HG03439 (cell line): ENCODE results near the gene LZTR1.

Experiments used
- ATAC-seq: cut with Tn5 transposase; IDR thresholded peaks from one replicate; pipeline ENCODE4 v1.9.1; 2021; ENCODE audit warnings: mild to moderate bottlenecking, moderate library complexity; ENCODE audit not compliant: unreplicated experiment

LZTR1 gene

DNA sequence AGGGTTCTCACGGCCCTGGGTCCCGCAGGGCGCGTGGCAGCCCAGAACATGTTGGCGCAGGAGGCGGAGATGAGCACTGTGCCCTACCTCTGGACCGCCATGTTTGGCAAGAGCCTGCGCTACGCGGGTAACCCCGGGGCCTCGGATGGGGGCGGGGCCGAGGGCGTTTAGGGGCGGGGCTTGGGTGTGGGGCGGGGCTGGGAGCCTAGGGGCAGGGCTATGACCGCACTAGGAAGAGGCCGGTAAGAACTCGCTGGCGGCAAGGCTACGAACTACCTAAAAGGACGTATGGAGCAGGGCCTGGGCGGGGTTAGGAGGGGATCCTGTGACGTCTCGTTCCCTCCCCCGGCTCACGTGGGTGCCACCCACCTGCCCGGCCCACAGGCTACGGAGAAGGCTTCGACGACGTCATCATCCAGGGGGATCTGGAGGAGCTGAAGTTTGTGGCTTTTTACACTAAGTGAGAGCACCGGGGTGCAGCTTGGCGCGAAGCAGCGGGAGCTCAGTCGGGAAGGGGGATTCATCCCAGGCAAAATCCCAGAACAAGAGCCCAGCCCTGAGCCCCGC is 2.8 kb upstream of the LZTR1 start:
- no peak for ATAC-seq

DNA sequence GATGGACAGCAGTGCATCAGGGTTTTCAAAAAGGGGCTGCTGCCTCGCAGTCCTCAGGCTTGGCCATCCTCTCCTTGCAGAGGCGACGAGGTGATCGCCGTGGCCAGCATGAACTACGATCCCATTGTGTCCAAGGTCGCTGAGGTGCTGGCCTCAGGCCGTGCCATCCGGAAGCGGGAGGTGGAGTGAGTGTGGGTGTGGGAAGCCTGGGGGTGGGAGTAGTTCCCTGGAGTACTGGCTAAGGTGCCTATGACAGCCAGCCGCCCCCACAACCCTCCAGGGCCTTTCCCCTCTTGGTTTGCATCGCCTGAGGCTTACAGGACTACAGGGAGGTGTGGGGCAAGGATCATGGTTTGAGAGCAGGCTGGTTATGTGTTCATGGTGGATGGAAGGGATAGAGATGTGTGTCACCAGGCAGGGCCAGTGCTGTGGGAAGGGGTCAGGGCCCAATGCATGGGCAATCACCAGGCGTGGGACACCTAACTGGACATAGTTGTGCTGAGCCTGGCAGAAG is 2.1 kb upstream of the LZTR1 start:
- no peak for ATAC-seq

DNA sequence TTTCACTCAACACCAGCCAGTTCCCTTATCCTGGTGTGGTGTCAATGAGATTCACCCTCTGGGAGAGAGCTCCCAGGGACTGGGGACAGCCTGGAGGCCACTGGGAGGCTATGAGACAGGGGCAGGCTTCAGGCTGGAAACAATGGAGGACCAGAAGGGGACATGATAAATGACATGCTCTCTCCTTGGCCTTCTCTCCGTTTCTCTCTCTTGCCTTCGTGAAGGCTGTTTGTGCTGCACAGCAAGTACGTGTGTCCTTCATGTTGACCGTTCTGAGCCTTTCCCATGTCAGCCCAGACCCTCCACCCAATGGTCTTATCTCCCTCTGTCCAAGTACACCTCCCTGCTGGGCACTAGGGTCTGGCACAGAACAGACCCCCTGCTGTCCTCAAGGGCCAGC is 1.6 kb upstream of the LZTR1 start:
- ATAC-seq: no peak

DNA sequence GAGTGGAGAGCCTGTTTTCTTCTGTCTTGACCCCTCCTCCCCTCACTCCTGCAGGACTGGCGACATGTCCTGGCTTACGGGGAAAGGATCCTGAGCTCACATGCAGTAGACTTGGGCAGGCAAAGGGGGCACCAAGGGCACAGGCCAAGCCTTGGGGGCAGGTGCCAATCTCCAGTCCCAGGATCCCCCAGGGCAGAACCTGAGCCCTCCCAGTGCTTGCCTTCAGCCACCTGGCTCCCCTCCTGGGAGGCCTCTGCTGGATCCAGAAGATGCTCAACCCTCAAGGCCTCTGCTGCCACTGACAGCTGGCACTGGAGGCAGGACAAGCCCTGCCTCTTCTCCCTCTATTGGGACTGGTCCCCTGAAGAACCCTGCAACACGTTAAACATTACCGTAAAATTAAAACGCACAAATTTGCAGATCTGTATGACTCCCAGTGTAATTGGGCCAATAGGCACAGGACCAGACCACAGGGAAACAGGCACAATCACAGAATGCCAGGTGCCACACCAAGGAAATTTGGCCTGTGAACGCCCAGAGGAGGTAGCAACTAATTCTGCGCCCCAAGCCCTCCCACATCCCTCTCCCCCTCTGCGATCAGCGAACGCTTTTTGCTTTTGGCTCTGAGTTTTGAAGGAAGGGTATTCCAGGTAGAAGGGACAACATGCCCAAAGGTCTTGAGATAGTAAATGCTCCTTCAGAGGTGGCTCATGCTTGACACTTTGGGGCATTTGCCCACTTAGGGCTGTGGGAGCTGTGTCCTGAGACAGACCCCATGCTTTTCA is 967 bp upstream of the LZTR1 start:
- ATAC-seq: no peak

DNA sequence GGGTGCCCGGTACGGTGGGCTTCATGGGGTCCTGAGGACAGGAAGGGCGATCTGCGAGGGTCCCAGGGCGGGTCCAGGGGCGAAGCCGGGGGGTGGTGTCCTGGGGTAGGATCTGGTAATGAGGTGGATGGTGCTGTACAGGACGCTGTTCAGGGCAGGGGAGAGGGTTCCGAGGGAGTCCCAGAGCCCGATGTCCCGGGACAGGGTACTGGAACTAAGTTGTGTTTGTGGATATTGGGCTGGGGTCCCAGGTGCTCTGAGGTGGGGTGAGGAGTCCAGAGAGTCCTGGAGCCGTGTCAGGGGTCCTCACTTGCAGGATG is 426 bp downstream of the LZTR1 start:
- no peak for ATAC-seq

DNA sequence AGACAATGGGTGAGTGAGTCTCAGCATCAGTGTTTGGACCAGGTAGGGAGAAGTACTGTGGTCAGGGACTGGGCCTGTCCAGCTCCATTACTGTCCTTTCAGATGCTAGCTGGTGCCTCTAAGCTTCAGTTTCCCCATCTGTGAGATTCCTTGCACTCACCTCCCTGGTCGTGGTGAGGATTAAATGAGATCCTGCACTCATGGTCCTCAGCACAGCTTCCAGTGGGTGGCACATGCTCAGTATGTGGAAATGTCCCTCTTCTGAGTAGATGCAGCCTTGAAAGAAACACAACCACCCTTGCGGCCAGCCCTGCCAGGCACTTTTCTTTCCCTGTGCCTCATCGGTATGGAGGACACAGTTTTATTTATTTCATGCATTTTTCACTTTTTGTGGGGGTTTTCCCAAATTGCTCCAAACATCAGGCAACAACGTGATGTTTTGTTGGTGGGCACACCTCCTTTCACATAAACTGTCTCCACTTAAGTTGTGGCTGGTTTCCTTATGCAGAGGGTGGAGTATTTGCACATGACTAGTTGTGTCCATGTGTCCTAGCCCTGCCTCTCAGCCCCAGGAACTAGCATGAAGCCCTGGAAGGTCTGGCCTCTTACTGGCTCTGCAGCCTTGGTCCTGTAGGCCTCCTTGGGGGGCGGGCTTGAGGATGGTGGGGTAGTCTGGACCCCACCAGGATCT is 1.1 kb downstream of the LZTR1 start:
- ATAC-seq: no peak

DNA sequence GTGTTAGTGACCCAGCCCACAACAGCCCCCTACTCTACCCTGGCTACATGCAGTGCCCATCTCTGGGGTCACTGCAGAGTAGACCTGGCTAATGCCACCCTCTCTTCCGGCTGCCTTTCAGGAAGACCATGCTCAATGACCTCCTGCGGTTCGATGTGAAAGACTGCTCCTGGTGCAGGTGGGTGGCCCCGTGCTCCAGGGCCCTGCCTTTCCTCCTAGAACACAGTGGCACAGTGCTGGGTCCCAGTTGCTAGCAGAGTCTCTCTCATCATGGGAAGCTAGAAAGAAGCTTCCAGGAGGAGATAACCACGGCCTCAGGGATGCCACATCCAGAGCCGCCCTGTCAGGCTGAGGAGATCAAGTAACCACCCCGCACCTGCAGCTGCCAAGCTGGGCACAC is 3.6 kb downstream of the LZTR1 start:
- no peak for ATAC-seq

DNA sequence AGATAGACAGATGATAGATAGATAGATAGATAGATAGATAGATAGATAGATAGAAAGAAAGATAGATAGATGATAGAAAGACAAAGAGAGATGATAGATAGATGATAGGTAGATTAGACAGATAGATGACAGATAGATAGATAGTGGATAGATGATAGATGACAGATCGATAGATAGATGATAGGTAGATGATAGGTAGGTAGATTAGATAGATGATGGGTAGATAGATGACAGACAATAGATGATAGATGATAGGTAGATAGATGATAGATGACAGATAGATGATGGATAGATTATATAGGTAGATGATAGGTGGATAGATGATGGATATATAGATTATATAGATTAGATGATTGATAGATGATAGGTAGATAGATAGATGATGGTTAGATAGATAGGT is 4.3 kb downstream of the LZTR1 start:
- ATAC-seq: no peak

DNA sequence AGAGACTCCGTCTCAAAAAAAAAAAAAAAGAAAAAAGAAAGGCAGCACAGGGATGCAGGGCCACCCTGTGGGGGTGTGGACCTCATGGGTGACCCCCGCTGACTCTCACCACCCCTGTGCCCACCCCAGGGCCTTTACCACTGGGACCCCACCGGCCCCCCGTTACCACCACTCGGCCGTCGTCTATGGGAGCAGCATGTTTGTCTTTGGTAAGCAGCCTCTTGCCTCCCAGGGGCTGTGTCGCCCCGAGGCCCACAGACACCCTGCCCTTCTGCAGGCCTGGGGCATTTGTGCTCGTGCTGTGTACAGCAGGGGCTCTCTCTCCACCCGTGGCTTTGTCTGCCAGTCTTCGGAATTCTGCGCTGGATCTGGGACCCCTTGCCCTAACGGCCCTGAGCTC is 5.3 kb downstream of the LZTR1 start:
- no peak for ATAC-seq

DNA sequence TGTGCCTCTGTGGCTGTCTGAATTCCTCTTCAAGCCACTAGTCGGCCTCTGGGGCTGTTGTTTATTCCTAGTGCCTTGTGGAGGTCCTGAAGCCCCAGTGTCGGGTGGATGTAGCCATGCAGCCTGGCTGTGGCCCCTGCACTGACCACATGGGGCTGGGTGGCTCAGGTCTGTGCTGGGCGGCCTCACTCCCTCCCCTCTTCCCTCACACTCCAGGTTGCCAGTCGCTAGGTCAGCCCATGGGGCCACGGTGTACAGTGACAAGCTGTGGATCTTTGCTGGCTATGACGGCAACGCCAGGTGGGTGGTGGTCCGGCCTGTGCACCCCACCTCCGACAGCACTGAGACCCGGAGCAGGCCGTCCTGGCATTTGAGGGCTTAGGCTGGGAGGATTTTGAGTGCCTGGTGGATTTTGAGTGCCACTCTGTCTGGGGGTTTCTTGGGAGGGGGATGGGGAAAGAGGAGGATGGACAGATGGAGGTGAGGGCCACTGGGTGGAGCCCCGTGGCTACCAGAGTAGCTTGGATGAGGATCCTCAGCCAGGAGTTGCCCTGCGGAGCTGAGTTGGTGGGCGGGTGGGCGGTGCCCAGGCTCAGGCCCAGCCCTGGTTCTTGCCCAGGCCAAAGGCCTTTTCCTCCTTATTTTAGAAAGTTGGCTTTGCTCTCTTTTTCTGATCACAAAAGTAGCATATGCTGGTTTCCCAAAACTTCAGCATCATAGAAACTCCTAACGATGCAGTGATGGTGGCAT is 6.7 kb downstream of the LZTR1 start:
- ATAC-seq: no peak

DNA sequence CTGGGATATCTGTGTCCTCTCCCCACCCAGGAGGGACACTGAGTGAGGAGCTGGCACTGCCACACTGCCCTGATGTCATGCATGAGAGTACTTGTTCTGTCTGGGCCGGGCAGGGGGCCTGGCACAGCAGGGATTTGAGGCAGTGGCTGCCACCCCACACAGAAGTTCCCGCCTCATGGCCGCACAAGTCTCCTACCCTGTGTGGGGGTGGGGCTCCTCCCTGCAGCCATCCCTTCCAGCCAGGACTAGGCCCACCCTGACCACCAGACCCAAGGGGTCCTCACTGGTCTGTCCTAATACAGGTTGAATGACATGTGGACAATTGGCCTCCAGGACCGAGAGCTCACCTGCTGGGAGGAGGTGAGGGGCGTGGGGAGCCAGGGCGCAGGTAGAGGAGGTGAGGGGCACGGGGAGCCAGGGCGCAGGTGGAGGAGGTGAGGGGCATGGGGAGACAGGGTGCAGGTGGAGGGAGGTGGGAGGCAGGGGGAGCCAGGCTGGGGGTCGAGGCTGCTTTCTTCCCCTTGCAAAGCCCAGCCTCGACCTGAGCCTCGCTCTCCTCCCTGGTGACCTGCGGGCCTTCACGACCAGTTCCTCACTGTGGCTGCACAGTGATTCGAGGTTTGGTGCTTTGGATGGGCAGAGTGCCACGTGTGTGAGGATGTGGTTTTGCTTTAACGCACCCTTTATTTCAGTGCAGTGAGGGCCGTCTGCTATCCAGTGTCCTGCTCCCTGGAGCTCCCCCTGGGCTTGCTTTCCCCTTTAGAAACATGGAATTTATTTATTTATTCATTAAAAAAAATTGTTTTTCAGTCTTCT is 7.4 kb downstream of the LZTR1 start:
- no peak for ATAC-seq

DNA sequence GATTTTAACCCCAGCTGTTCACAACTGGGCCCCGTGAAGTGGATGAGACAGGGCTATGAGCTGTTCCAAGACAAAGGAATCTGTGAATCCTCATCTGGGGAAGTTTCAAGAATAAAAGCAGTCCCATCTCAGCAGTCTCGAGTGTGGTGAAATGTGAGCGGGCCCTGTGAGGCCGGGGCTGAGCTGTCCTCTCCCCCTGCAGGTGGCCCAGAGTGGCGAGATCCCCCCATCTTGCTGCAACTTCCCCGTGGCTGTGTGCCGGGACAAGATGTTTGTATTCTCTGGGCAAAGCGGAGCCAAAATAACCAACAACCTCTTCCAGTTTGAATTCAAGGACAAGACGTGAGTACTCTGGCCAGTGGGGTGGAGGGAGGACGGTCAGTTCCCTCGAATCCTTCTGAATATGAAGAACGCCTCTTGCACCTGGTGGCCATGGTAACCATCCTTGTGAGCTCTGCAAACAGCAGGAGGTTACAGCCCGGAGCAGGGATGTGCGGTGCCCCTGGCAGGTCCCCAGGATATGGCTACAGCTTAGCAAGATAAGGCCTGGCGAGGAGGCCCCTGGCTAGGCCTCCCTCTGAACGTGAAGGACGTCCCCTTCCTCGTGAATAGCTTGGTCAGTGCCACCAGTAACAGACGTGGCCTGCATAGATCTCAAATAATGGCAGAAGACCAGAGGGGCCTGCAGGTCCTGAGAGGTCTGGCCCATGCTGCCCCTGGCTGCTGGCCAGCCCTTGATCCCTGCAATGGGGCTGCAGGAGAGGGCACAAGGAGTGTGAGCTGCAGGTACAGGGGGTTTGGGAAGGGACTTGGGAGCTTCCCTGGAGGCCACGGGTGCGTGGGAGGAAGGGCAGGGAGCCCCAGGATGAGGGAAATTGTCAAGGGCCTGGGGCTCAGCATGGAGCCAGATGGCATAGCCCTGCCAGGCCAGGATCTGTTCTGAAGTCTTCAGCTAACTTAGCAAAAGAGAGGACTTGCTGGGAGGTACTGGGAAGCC is 8.4 kb downstream of the LZTR1 start:
- no peak for ATAC-seq

DNA sequence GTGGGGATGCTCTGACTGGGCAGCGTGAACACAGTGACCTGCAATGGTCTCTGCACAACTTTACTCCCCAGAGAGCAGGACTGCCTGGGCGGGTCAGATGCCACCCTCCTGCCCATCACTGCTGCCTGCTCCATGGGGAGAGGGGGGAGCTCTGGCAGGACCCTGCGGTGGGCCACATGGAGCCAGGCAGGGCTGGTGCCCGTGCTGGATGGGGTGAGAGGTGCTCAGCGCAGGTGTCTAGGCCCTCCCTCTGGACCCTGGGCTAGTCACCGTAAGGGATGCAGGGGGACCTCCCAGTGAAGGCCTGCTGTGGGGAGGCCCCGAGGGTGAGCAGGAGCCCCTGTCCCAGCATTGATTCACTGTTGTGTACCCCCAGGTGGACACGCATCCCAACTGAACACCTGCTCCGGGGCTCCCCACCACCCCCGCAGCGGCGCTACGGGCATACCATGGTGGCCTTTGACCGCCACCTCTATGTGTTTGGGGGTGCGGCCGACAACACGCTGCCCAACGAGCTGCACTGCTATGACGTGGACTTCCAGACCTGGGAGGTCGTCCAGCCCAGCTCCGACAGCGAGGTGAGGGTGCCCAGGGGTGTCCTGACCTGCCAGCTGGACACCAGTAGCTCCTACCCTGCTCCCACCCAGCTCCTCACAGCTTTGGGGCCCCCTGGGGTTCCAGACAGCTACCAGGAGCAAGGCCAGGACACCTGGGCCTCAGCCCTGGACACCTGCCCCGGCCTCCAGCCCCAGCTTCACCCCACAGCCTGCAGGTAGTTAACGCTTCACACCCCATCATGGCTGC is 9.4 kb downstream of the LZTR1 start:
- ATAC-seq: no peak

DNA sequence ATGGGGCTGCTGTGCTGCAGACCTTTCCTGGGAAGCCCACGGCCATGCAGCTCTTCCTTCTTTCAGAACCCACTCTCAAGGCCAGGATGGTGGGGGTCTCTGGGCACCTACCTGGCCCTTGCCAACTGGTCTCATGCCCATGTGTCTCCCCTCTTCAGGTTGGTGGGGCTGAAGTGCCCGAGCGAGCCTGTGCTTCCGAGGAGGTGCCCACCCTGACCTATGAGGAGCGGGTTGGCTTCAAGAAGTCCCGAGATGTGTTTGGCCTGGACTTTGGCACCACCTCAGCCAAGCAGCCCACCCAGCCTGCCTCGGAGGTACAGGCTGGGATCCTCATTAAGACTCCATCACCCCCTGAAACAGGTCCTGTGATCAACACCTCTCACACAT is 10.0 kb downstream of the LZTR1 start:
- no peak for ATAC-seq

DNA sequence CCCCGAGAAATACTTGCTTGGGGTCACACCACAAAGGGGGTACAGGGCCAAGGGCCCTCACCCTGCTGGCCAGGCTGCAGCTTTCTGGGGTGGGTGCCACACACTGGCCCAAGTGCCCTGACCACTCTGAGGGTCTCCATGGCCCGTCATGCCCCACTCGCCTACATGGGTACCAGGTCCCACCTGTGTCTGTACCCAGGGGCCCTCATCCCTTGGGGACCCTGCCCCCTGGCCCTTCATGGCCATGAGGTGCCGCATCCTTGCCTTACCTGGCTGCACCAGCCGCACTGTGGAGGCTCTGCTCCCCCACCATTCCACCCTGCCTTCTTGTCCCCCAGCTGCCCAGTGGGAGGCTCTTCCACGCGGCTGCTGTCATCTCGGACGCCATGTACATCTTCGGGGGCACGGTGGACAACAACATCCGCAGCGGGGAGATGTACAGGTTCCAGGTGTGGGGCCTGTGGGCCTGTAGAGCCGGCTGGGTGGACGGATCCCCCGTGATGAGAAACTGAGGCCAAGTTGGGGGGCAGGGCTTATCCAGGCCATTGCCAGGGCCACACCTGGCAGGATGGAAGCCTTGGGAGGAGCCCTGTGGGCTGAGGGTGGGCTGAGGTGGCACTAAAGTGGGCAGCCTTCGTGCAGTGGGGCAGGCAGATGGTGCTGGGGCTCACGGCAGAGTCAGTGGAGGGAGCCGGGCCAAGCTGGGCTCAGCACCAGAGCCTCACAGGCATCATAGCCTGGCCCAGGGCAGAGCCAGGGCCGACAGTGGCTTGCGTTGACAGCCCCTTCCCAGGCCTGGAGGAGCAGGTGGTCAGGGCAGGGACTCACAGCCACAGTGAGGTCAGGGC is 10.6 kb downstream of the LZTR1 start:
- ATAC-seq: no peak

DNA sequence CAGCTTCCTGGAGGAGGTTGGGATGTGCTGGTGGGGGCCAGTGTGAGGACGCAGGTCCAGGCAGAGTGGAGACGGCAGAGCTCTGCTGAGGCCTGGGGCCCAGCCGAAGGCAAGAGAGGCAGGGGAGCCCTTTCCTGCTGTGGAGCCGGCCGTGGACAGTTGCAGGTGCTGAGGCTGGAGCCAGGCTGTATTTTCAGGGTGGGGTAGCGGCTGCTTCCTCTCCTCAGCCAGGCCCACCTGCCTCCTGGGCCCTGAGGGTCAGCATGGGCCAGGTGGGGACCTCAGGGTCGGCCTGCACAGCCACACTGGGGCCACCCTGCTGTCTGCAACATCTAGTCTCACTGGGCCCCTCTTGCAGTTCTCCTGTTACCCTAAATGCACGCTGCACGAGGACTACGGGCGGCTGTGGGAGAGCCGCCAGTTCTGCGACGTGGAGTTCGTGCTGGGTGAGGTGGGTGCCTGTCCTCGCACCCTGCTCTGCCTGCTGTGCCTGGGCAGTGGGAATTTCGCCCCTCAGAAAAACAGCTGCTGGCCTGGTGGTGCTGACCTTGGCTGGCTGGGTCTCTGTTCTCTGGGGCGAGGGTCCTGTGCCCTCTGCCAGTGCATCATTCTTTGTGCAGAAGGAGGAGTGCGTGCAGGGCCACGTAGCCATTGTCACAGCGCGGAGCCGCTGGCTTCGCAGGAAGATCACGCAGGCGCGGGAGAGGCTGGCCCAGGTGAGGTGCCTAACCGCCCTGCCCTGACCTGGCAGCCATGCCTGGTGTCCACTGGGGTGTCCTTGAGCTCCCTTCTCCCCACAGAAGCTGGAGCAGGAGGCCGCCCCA is 11.4 kb downstream of the LZTR1 start:
- ATAC-seq: no peak
